Tibial nerve (tissue), 3 donors: ENCODE results near the gene MAP7D3.

Experiments
- CTCF ChIP-seq, 5 experiments: fragments of 200-600 bp in 3 of 5; fragments of 450-650 bp in 2 of 5; sonication (generic) in 3 of 5; IDR thresholded peaks; one replicate each; pipeline ENCODE4 v1.5.1; 2016 to 2019; ENCODE audit warnings: antibody characterized with exemption in 5 of 5, mild to moderate bottlenecking in 3 of 5, moderate library complexity in 2 of 5
- POLR2A ChIP-seq, 2 donors: fragments of 450-650 bp; IDR thresholded peaks; one replicate each; pipeline ENCODE4 v1.6.1; 2017; ENCODE audit warnings: antibody characterized with exemption in 2 of 2, mild to moderate bottlenecking in 2 of 2, moderate library complexity in 2 of 2

GRCh38 chrX:136189222-136189621 lies 62.0 kb downstream of the MAP7D3 start:
- TF ChIP-seq CTCF (IDR thresholded peaks at IDR 0.05) = no peak
- no peak for TF ChIP-seq POLR2A (IDR thresholded peaks at IDR 0.05)
